ENCODE data around the gene PRSS50.

DNA sequence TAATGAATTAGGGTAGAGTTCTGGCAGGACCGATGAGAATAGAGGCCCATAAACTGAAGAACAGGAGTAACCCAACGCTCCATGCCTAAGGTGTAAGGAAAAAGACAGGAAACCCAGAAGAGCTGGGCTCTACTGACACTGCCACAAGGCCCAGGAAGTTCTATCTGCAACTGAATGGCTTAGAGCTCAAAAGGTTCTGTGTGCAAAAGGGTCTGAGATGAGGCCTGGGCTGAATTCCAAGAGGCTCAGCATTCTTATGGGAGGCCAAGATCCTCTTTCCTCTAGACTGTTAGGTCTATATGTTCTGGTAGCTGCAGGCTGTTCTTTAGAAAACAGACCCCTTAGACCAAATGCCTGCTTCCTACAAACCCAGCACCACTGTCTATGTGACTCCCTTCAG lies 30.5 kb upstream of the PRSS50 start:
- TF ChIP-seq, protein P1, sequence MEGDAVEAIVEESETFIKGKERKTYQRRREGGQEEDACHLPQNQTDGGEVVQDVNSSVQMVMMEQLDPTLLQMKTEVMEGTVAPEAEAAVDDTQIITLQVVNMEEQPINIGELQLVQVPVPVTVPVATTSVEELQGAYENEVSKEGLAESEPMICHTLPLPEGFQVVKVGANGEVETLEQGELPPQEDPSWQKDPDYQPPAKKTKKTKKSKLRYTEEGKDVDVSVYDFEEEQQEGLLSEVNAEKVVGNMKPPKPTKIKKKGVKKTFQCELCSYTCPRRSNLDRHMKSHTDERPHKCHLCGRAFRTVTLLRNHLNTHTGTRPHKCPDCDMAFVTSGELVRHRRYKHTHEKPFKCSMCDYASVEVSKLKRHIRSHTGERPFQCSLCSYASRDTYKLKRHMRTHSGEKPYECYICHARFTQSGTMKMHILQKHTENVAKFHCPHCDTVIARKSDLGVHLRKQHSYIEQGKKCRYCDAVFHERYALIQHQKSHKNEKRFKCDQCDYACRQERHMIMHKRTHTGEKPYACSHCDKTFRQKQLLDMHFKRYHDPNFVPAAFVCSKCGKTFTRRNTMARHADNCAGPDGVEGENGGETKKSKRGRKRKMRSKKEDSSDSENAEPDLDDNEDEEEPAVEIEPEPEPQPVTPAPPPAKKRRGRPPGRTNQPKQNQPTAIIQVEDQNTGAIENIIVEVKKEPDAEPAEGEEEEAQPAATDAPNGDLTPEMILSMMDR (IDR thresholded peaks at IDR 0.05): no peak
- TF ChIP-seq POLR2A (IDR thresholded peaks at IDR 0.05): no peak
